LNCaP clone FGC (cell line): ENCODE results near the gene OMP.

Source experiments
- DNase-seq: peaks from one replicate; pipeline ENCODE4 v3.0.0-alpha.2; 2011; ENCODE audit warnings: low read depth
- H3K4me3 ChIP-seq: 2 replicates; pipeline ENCODE4 v1.5.1; 2011; ENCODE audit warnings: mild to moderate bottlenecking, low read depth, low read length, control low read depth
- TF ChIP-seq, protein P1 (sequence below): IDR thresholded peaks from 2 replicates; pipeline ENCODE4 v1.5.1; 2012; ENCODE audit warnings: mild to moderate bottlenecking; ENCODE audit not compliant: control insufficient read depth, insufficient read depth; ENCODE audit errors: extremely low read depth

Gene OMP

GRCh38 chr11:77135069-77135468, 32.4 kb downstream of the OMP start:
- no peak overlapping the region for H3K4me3 ChIP-seq
- no peak for DNase-seq
- TF ChIP-seq, protein P1, sequence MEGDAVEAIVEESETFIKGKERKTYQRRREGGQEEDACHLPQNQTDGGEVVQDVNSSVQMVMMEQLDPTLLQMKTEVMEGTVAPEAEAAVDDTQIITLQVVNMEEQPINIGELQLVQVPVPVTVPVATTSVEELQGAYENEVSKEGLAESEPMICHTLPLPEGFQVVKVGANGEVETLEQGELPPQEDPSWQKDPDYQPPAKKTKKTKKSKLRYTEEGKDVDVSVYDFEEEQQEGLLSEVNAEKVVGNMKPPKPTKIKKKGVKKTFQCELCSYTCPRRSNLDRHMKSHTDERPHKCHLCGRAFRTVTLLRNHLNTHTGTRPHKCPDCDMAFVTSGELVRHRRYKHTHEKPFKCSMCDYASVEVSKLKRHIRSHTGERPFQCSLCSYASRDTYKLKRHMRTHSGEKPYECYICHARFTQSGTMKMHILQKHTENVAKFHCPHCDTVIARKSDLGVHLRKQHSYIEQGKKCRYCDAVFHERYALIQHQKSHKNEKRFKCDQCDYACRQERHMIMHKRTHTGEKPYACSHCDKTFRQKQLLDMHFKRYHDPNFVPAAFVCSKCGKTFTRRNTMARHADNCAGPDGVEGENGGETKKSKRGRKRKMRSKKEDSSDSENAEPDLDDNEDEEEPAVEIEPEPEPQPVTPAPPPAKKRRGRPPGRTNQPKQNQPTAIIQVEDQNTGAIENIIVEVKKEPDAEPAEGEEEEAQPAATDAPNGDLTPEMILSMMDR = no peak

GRCh38 chr11:77136074-77136473, 33.4 kb downstream of the OMP start:
- DNase-seq = no peak
- H3K4me3 ChIP-seq = no peak overlapping the region
- TF ChIP-seq, protein P1 = no peak

GRCh38 chr11:77136784-77137420, 34.3 kb downstream of the OMP start:
- DNase-seq = no peak
- H3K4me3 ChIP-seq = no peak overlapping the region

GRCh38 chr11:77137421-77137820, 34.8 kb downstream of the OMP start:
- TF ChIP-seq, protein P1 = no peak
- H3K4me3 ChIP-seq = no peak overlapping the region
- no peak for DNase-seq

More at GRCh38 chr11:77136784-77137420, 34.3 kb downstream of the OMP start:
- TF ChIP-seq, protein P1 = no peak

DNA sequence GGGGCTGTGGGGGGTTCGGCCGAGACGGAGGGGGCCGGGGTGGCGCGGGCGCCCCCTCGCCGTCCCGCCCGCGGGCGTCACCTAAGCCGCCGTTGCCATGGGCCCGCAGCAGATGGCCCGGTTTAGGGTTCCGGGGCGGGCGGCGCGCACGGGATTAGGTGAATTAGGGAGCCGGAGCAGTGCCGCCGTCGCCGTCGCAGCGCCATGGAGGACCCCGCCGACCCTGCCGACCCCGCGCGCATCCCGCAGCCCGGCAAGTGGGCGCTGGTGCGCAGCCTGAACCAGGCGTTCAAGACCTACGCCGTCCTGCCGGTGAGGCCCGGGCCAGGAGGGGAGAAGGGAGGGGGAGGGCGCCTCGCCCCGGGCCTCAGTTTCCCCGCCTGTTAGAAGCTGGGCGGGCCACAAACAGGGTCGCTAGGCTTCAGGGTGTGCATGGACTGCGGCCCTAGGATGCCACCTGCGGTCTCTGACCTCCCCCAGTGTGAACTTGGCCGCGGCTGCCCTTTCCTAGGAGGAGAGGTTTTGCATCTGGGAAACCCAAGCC, 35.5 kb downstream of the OMP start:
- no peak overlapping the region for H3K4me3 ChIP-seq
- DNase-seq = no peak
- TF ChIP-seq, protein P1 = no peak

DNA sequence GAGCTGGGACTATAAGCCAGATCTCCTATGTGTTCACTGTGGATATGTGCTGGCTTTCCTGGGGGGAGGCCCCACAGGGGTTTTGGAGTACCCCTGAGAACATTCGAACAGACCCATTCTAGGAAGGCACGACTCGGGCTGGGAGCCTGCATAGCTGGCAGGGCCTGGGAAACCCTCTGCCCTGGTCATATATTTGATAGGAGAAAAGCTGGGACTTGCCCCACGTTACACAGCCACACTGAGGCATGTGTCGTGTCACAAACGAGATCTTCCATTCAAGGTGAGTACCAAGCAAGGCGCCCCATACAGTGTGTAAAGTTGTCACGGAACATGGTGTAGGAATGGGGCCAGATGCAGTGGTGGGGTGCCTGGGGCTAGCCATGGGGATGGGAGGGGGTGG, 36.6 kb downstream of the OMP start:
- DNase-seq = no peak
- TF ChIP-seq, protein P1 = no peak
- no peak overlapping the region for H3K4me3 ChIP-seq
